Stimulated activated CD8-positive, alpha-beta memory T cell treated with anti-CD3 and anti-CD28 coated beads, Interleukin-15, amount 100 ng/mL, for 48 hours (primary cell): ENCODE measurements around the gene NPY.
A peak's percentile ranks its signal among the peaks of the same experiment; 100 is the strongest.
"Not testable (repeated sequence)": the region's sequence is repeated elsewhere in the genome, so short reads cannot be mapped to it uniquely, and the experiment has no call there.

ENCODE experiments used
- DNase-seq, 2 donors: peaks; one replicate each; pipeline ENCODE4 v3.0.0-alpha.2; 2020; ENCODE audit warnings: low read depth in 2 of 2

The NPY gene

DNA sequence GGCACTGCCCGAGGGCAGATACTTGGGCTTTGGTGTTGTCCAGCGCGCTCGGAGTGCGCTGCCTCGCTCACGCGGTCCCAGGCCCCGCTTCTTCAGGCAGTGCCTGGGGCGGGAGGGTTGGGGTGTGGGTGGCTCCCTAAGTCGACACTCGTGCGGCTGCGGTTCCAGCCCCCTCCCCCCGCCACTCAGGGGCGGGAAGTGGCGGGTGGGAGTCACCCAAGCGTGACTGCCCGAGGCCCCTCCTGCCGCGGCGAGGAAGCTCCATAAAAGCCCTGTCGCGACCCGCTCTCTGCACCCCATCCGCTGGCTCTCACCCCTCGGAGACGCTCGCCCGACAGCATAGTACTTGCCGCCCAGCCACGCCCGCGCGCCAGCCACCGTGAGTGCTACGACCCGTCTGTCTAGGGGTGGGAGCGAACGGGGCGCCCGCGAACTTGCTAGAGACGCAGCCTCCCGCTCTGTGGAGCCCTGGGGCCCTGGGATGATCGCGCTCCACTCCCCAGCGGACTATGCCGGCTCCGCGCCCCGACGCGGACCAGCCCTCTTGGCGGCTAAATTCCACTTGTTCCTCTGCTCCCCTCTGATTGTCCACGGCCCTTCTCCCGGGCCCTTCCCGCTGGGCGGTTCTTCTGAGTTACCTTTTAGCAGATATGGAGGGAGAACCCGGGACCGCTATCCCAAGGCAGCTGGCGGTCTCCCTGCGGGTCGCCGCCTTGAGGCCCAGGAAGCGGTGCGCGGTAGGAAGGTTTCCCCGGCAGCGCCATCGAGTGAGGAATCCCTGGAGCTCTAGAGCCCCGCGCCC is at the start of gene NPY:
NPY (plus strand) TSS at position 294 of the 802 bp plus-strand sequence. CDS start 1,051 bp downstream, outside the sequence.
- peak in 1 of 2 donors; percentile 4 for DNase-seq

GRCh38 chr7:24239260-24239659 is 44.7 kb upstream of the NPY start:
- no peak for DNase-seq

DNA sequence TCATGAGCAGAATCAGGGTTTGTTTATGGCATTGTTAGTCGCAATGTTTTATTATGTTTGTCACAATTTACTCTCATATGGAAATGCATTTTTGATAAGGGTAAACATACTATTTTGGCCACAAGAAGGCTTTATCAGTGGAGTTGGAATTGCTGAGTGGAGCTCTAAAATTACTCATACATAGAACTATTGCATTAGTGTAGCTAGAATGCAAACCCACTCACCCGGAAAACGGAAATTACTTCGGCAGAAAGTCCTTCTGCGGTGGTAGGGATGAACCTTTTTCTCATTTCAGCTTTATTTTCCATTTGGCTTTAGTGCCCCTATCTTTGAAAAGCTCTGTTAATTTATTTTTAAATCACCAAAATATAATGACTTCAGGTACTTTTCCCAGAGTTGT is 42.8 kb upstream of the NPY start:
- no peak for DNase-seq

DNA sequence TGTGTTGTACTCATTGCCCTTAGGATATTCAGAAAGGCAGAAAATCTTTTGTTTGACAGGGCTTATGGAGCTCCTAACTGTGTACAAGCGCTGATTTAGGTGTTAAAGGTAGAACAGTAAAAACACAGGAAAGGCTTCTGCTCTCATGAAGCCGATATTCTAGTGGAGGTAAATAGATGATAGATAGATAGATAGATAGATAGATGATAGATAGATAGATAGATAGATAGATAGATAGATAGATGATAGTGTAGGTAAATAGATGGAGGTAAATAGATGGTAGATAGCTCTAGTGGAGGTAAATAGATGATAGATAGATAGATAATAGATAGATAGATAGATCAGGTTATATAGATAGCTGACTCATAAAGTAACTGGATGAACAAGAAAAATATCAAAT is 39.4 kb upstream of the NPY start:
- DNase-seq = no peak

DNA sequence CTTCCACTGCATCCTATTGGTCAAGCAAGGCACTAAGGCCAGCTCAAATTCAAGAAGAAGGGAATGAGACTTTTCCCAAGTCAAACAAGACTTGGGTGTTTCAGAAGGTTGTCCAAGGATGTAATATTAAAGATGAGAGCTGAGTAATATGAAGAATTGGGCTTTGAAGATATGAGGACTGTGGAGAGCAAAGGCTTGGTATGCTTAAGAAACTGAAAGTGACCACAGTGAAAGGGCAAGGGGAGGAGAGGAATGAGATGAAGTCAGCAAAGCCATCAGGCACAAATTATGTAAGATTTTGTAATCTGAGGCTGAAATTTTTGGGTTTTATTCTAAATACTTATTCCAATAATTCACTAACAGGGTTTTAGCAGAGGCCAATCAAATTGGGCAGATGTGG is 38.6 kb upstream of the NPY start:
- no peak for DNase-seq

DNA sequence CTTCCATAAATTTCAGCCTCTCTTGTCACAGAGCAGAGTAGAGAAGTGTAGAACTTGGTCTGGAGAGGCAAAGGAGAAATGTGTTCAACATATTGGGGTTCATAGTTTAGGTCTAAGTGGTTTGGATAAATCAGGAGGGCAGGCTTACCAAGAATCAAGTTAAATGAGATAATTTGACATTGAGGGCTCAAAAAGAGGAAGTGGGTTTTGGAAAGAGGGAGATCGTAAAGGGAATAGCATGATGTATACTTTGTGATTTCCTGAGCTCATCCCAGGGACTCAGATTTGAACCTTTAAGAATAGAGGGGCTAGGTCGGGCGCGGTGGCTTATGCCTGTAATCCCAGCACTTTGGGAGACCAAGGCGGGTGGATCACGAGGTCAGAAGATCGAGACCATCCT is 34.7 kb upstream of the NPY start:
- DNase-seq = no peak

DNA sequence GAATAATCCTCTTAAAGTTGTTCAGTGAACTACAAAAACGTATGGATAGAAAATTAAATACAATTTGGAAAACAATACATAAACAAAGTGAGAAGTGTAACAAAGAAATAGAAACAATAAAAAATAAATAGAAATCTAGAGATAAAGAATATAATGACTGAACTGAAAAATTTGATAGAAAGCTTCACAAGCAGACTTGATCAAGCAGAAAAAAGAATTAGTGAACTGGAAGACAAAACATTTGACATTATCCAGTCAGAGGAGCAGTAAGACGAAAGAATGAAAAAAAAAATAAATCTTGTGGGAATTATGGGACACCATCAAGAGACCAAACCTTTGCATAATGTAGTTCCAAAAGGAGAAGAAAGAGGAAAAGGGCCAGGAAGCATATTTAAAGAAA is 32.4 kb upstream of the NPY start:
- DNase-seq = no peak

DNA sequence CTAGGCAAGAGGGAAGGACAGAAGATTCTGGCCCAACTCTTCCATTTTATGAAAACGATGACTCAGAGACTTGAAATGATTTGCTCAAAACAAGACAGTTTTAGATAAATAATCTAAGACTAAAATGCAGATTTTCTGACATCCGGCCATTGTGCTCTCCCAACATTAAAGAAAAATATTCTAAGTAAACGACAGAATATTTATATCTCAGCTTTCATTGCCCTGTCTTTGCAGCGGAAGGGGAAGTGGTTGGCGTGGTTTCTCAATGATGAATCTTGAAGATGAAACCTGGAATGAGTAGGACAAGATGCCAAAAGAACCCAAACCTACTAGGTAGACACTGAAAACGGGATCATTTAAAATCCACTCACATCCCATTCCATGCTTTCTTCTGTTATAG is 28.9 kb upstream of the NPY start:
- DNase-seq = no peak

- DNase-seq = not testable (repeated sequence)
Observed at GRCh38 chr7:24258324-24258723, 25.7 kb upstream of the NPY start.

GRCh38 chr7:24271938-24272337 is 12.1 kb upstream of the NPY start:
- no peak for DNase-seq

DNA sequence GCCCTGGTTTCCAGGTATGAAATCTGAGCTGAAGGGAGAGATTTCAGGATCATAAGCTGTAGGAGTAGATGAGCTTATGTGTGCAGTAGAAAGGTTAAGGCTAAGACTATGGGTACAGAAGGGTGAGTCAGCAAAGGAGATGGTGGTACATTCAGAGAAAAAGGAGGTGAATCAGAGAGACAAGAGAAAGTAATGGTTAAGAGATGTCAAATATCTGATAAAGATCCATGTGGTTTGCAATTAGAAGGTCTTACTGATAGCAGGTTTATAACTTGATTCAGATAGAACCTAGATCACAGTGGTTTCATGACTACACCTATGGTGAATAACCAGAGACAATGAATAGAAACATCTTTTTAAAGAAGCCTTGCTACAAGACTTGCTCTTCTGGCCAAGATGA is 4.5 kb upstream of the NPY start:
- no peak for DNase-seq

DNA sequence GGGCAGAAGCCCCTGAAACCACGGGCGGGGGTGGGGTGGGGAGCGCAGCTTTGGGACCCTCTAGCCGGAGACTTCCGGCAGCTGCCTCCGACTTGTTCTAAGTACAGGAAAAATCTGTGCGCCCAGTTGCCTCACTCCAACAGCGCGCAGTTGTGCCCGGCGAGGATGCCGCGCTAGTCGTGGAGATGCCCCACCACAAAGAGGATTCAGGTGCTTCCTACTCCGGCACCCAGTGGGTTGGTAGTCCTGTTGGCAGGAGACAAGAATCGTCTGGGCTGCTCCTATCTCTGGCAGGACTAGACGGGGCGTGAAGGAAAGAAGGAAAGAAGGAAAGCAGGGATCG is 465 bp upstream of the NPY start:
- DNase-seq = no peak

- DNase-seq = no peak
Observed at GRCh38 chr7:24284699-24285506, 913 bp downstream of the NPY start.

GRCh38 chr7:24290004-24290641 is 6.1 kb downstream of the NPY start:
- peak; percentile 48 to 49 for DNase-seq

DNA sequence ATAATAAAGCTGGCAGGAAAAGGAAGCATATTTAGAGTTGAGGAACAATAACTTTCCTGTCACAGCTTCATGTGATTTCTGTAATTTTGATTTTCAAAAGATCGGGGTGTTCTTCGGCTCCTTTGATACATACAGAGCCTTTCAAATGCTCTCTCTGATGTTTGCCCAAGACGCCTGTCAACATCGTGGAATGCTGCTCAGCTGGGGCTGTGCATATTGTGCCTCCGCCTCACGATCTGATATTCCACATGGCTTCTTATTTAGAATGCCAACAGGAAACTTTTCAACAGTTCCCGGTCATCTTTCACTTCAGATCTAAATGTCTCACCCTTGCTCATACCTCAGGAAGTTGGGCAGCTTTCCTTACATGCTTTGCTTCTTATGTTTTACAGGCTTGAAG is 7.3 kb downstream of the NPY start:
- no peak for DNase-seq

DNA sequence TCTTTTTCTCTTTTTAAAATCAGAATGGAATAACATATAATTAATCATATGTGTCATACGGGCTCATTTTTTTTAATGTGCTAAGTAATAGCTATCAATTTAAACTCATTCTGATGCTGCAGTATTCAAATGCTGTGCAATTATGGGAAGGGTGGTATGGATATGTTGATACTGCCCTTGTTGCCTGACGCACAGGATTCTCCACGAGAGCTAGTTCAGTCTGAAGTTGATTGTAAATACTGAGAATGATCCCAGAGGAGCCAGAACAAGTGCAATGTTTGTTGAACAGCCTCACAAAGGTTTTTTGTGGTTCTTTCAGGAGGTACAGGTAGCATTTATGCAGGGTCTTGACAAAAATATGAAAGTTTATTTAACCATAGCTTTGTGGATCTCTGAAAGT is 13.4 kb downstream of the NPY start:
- DNase-seq = no peak

GRCh38 chr7:24298696-24299095 is 14.7 kb downstream of the NPY start:
- DNase-seq = no peak

DNA sequence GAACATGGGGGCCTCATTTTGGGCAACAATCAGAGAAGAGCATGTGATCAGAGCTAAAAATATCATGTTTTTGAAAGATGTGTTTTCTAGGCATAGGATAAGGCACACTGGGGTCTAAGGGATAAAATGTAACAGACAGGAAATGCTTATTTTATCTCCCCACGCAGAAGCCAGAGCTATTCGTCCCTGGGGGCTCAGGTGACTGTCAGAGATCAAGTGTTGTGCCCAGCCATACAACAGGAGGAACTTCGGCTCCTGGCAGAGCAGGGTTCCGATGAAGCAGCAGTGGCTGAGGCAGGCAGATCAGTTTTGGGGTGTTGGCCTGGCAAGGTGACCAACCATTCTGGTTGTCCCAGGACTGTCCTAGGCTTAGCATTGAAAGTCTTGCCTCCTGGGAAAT is 15.2 kb downstream of the NPY start:
- DNase-seq = no peak

DNA sequence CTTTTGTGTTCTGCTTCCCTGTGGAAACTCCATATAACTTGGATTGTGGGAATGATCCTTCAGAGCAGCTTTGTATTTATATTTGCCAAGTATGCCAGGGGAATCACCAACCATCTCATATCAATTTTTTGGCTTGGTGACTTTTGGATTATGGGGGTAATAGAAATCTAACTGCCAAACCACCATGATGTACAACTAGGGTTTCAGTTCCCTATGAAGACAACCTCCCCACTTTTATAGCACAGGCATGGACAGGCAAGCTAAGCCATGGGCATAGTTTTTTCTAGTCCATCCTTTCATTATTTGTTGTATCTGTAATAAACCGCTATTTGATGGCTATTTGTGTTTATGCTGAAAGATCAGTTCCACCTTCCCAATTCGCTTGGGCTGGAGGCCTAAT is 17.7 kb downstream of the NPY start:
- DNase-seq = no peak

- DNase-seq = no peak
Observed at GRCh38 chr7:24304494-24305095, 20.6 kb downstream of the NPY start.

GRCh38 chr7:24307326-24307725 is 23.3 kb downstream of the NPY start:
- no peak for DNase-seq

GRCh38 chr7:24312588-24312987 is 28.6 kb downstream of the NPY start:
- no peak for DNase-seq
